GM19193 (cell line): Measurements from ENCODE around the gene OR11H7.

Experiments used
- POLR2A ChIP-seq: IDR thresholded peaks from 4 replicates; pipeline ENCODE4 v1.6.1; 2011; ENCODE audit not compliant: insufficient read depth, insufficient read length; ENCODE audit errors: extremely low read depth

OR11H7 gene

DNA sequence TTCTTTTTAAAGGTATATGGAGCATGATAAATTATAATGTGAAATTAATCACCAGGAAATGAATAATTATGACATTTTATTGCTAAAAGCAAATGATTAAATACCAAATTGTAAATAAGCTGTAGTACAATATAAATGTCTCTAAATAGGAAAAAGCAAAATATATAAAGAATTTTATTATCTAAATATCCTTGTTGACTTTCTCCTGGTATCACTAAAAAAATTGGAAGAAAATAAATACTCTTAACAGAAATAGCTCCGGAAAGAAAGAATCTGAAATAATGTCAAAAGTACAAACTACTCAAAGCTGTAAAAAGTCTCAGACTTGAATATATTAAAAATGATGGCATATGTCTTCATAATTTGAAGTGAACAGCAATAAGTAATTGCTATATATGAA, at the start of gene OR11H7:
TSS of gene OR11H7 (plus strand) at position 301 of the 400 bp plus-strand sequence.
- no peak for TF ChIP-seq POLR2A

DNA sequence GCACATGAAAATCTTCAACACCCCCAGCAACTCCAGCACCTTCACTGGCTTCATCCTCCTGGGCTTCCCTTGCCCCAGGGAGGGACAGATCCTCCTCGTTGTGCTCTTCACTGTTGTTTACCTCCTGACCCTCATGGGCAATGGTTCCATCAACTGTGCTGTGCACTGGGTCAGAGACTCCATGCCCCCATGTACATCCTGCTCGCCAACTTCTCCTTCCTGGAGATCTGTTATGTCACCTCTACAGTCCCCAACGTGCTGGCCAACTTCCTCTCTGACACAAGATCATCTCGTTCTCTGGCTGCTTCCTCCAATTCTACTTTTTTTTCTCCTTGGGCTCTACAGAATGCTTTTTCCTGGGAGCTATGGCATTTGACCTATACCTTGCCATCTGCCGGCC, 49.6 kb upstream of the OR11H7 start:
- no peak for TF ChIP-seq POLR2A

DNA sequence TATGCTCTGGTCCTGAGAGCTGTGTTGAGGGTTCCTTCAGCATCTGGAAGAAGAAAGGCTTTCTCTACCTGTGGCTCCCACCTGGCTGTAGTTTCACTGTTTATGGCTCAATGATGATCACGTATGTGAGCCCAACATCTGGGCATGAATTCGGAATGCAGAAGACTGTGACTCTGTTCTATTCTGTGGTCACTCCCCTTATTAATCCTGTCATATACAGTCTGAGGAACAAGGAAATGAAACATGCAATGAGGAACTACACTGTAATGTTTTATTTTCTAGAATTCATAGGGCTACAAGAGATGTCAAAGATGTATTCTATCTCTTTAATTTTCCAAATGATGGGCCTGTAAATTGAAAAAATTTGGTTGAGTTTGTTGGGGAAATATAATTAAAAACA, 48.9 kb upstream of the OR11H7 start:
- TF ChIP-seq POLR2A, result no peak

- TF ChIP-seq POLR2A, result no peak
These were observed 48.3 kb upstream of the OR11H7 start for GRCh38 chr14:20180486-20180885.

DNA sequence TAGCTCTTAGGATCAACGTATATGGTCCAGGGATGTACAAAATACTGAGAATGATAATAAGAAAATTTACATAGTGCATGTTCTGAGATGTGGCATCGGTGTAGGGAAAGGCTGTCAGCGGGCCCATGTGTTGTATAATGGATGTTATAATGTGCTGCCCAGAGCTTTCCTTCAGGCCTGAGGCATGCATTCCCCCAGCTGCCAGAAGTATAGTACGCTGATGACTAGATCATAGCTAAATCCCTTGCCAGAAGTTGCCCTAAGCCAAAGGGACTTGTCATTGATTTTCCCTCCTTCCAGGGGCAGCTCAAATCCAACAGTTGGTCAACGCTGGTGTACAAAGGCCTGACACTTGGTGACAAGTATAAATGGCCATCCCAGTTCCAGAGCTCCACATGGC, 44.6 kb upstream of the OR11H7 start:
- no peak for TF ChIP-seq POLR2A

GRCh38 chr14:20190596-20190995, 38.2 kb upstream of the OR11H7 start, which contains the start of gene OR11G2:
OR11G2 (plus strand) TSS chr14:20190896; CDS start chr14:20197438, 6,542 bp downstream.
- no peak for TF ChIP-seq POLR2A

GRCh38 chr14:20191396-20191795, 37.4 kb upstream of the OR11H7 start:
- TF ChIP-seq POLR2A, result no peak

DNA sequence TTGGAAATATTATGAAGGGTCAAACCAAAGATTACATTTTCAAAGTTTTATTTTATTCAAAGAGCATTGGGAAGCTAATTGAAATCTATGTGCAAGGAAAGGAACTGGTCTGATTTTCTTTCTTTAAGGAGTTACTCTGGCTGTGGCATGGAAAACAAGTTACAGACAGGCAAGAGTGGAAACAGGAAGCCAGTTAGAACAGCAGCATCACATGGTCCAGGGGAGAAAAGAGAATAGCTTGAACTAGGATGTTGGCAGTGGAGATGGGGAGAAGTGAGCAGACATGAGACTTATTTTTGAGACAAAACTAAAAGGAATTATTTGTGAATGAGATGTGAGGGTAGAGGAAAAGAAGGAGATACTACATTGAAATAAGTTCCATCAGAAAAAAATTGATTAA, 34.7 kb upstream of the OR11H7 start:
- TF ChIP-seq POLR2A, result no peak

GRCh38 chr14:20195911-20196310, 32.9 kb upstream of the OR11H7 start:
- TF ChIP-seq POLR2A, result no peak

GRCh38 chr14:20197459-20197858, 31.3 kb upstream of the OR11H7 start:
- no peak for TF ChIP-seq POLR2A

- TF ChIP-seq POLR2A, result no peak
These were observed 29.8 kb upstream of the OR11H7 start for GRCh38 chr14:20198991-20199390.

DNA sequence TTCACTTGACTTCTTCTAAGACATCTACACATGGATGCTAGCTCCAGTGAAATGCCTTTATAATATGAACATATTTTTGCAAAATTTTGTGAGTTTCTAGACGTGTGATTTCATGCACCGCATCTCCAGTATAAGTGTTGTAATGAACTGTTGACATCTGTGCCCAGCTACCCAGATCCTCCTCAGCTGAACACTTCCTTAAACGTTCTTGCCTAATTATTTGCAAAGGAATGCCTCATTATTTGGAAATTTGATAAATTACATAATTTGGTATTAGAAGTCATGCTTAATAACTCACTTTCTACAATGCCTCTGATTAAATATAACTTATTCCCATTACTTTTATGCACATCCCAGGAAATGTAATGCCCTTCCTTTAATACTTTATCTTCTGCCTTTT, 24.1 kb upstream of the OR11H7 start:
- no peak for TF ChIP-seq POLR2A

DNA sequence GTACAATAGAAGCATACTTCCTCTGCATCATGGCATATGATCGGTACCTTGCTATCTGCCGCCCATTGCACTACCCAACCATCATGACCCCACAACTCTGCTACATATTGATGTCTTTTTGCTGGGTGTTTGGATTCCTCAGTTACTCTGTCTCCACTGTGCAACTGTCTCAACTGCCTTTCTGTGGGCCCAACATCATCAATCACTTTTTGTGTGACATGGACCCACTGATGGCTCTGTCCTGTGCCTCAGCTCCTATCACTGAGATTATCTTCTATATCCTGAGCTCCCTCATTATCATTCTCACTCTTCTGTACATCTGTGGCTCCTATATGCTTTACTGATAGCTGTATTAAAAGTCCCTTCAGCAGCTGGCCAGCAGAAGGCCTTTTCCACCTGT, 19.2 kb upstream of the OR11H7 start:
- TF ChIP-seq POLR2A, result no peak

GRCh38 chr14:20215196-20215595, 13.6 kb upstream of the OR11H7 start:
- no peak for TF ChIP-seq POLR2A

GRCh38 chr14:20219033-20219432, 9.7 kb upstream of the OR11H7 start:
- TF ChIP-seq POLR2A, result no peak

- no peak for TF ChIP-seq POLR2A
These were observed 5.4 kb upstream of the OR11H7 start, which contains the start of gene OR11H6 for GRCh38 chr14:20223410-20223809. OR11H6 (plus strand) TSS chr14:20223710; CDS start chr14:20223710, 0 bp downstream.

DNA sequence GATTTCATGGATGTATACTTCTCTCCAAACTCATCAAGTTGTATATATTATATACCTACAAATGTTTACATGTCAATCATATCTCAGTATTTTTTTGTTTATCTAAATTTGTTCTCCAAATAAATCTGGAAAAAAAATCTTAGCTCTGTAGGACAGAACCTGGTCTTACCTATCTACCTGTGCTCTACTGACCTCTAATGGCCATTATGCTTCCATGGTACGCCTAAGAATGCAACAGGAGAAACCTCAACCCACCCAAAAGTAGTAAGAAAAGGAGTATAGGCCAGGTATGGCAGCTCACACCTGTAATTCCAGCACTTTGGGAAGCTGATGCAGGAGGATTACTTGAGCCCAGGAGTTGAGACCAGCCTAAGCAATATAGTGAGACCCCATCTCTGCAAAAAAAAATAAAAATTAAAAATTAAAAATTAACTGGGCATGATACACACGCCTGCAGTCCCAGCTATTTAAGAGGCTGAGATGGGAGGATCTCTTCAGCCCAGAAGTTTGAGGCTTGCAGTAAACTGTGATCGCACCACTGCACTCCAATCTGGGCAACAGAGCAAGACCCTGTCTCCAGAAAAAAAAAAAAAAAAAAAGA, 19.0 kb downstream of the OR11H7 start:
- no peak for TF ChIP-seq POLR2A

DNA sequence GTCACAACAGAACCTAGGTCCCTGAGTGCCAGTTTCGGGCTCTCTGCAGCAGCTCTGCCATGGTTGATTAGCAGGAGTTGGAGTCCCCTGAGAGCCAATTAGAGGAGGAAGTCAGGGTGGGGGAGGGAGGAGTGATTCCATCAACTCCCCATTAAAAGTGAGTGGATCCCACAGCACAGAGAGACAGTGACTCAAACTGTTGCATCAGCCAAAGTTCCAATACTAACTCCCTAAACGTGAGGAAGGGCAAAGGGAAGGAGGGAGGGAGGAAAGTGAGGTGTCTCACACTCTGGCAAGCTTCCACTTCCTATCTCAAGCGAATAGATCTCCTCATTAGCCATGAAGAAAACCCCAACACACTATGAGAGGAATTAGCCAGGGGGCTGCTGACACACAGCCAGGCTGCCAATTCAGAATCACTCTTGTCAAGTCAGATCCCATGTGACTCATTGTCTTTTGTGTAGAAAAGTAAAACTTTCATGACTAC, 33.9 kb downstream of the OR11H7 start:
- no peak for TF ChIP-seq POLR2A

GRCh38 chr14:20274062-20274461, 45.3 kb downstream of the OR11H7 start:
- TF ChIP-seq POLR2A, result no peak
